ENCODE data around the gene CNPPD1. TPM values are rescaled to one million over a fixed set of nuclear protein-coding genes. Genes with fewer than 3 reads are reported as not detected.

CNPPD1 gene
- total RNA-seq, 1 donor from 2014 or later = 82.8 TPM

- intact Hi-C loops (cut with micrococcal nuclease) = no loop called here
Measured at GRCh38 chr2:219182331-219183150, 5.8 kb upstream of the CNPPD1 start.

- intact Hi-C loops (cut with micrococcal nuclease) = no loop called here
Measured at GRCh38 chr2:219181531-219181930, 4.8 kb upstream of the CNPPD1 start.

GRCh38 chr2:219180961-219181360, 4.2 kb upstream of the CNPPD1 start:
- intact Hi-C loops (cut with micrococcal nuclease) = no loop called here

GRCh38 chr2:219179601-219180465, 3.1 kb upstream of the CNPPD1 start:
- intact Hi-C loops (cut with micrococcal nuclease) = loop anchor here (2.0 to 5.0 kb wide), 4 partner anchors 363 to 963 kb away; partner anchors contain the start of genes ARPC2, CHPF, CTDSP1 and RNF25

GRCh38 chr2:219178377-219179175, 1.9 kb upstream of the CNPPD1 start:
- intact Hi-C loops (cut with micrococcal nuclease) = loop anchor here (1.0 to 5.0 kb wide), 10 partner anchors 28 to 961 kb away; partner anchors contain the start of genes ANKZF1, ARPC2, ATG9A and CHPF

- intact Hi-C loops (cut with micrococcal nuclease) = loop anchor here (1.0 to 5.0 kb wide), 20 partner anchors 17 to 960 kb away; partner anchors contain the start of genes AAMP, ABCB6, ANKZF1 and ARPC2
Measured at GRCh38 chr2:219177552-219178376, 1.0 kb upstream of the CNPPD1 start, which contains the start of gene RETREG2. Gene RETREG2 (plus strand): TSS chr2:219178275. CDS start chr2:219178353, 78 bp downstream.

- intact Hi-C loops (cut with micrococcal nuclease) = loop anchor here (1.0 to 5.0 kb wide), 9 partner anchors 43 to 959 kb away; partner anchors contain the start of genes ABCB6, ARPC2, CNOT9 and CTDSP1
Measured at GRCh38 chr2:219175928-219176817, 552 bp downstream of the CNPPD1 start.

GRCh38 chr2:219175486-219175885, 1.2 kb downstream of the CNPPD1 start:
- intact Hi-C loops (cut with micrococcal nuclease) = loop anchor here (5.0 kb wide), 3 partner anchors 503 to 958 kb away; partner anchors contain the start of genes ARPC2, CTDSP1, RNF25 and STK36

GRCh38 chr2:219174801-219175200, 1.9 kb downstream of the CNPPD1 start:
- intact Hi-C loops (cut with micrococcal nuclease) = loop anchor here (5.0 kb wide), 3 partner anchors 502 to 958 kb away; partner anchors contain the start of genes ARPC2, CTDSP1, RNF25 and STK36

GRCh38 chr2:219174146-219174545, 2.6 kb downstream of the CNPPD1 start:
- intact Hi-C loops (cut with micrococcal nuclease) = no loop called here

- intact Hi-C loops (cut with micrococcal nuclease) = no loop called here
Measured at GRCh38 chr2:219173176-219173575, 3.5 kb downstream of the CNPPD1 start.

- intact Hi-C loops (cut with micrococcal nuclease) = no loop called here
Measured at GRCh38 chr2:219172231-219173154, 4.2 kb downstream of the CNPPD1 start.

- intact Hi-C loops (cut with micrococcal nuclease) = loop anchor here (1.0 kb wide), 3 partner anchors 11 to 127 kb away; partner anchors contain the start of gene NHEJ1
Measured at GRCh38 chr2:219171231-219171651, 5.5 kb downstream of the CNPPD1 start.

- intact Hi-C loops (cut with micrococcal nuclease) = no loop called here
Measured at GRCh38 chr2:219169930-219170654, 6.6 kb downstream of the CNPPD1 start, which contains the start of gene SLC23A3. Gene SLC23A3 (minus strand): TSS chr2:219170029. CDS start chr2:219169984, 45 bp downstream.

GRCh38 chr2:219168932-219169331, 7.8 kb downstream of the CNPPD1 start:
- intact Hi-C loops (cut with micrococcal nuclease) = no loop called here

- intact Hi-C loops (cut with micrococcal nuclease) = no loop called here
Measured at GRCh38 chr2:219168526-219168925, 8.2 kb downstream of the CNPPD1 start.

GRCh38 chr2:219167997-219168396, 8.7 kb downstream of the CNPPD1 start:
- intact Hi-C loops (cut with micrococcal nuclease) = no loop called here

All from T-helper 1 cell treated with Interleukin-12 subunit alpha and Interleukin-12 subunit beta and Interleukin-4 antibody, amounts not matched to agents 30 ng/mL and 1 ng/mL, for 36 hours (primary cell).